CD4-positive, alpha-beta T cell treated with Interleukin-6 for 4 hours (primary cell): ENCODE data around the gene IFI35.
"Not testable (repeated sequence)": the region's sequence is repeated elsewhere in the genome, so short reads cannot be mapped to it uniquely, and the experiment has no call there.

ENCODE experiments used
- DNase-seq: peaks from one replicate; pipeline ENCODE4 v3.0.0-alpha.2; 2020; ENCODE audit warnings: mixed read lengths

The IFI35 gene

DNA sequence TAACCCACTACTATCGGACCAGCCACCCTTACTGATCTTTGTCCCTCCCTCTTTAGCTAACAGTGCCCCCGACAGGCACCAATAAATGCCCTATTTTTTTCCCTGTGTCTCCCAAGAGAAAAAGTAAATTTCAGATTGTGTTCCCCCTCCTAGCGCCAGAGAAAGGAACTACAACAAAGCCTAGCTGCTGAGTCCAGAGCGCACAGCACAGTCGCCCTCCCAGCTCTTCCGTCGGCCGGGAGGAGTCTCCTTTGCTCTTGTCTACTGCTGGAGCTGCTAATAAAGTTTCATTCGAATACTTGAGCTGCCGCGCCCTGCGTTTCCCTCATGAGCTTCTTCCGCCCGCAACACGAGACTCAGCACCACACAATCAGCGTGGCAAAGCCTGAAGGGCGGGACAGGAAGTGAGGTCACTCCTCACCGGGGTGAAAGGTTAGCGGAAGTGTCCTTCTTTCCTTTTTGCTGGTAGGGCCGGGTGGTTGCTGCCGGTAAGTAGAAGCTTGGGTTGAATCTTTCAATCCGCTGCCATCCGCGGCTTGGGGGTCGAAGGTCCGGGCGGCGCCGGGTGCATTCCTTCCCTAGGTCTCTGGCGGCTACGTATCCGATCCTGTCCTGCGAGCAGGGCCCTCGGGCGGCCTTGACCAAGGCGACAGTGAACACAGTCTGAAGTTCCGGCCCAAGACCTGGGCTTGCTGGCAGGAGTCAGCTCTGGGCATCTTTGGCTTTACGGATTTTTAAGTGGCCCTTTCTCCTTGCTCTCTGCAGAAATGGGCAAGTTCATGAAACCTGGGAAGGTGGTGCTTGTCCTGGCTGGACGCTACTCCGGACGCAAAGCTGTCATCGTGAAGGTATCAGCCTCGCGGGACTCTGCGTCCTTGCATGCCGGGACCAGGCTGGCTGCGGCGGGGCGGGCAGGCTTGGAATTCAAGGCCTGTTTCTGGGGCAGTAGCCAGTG lies 8.3 kb upstream of the IFI35 start, which contains the start of gene RPL27:
TSS of gene RPL27 (plus strand) at position 436 of the 955 bp plus-strand sequence. CDS start at position 768, 332 bp downstream.
- DNase-seq = peak; percentile 97

GRCh38 chr17:42999003-42999525 lies 7.5 kb upstream of the IFI35 start:
- no peak for DNase-seq

DNA sequence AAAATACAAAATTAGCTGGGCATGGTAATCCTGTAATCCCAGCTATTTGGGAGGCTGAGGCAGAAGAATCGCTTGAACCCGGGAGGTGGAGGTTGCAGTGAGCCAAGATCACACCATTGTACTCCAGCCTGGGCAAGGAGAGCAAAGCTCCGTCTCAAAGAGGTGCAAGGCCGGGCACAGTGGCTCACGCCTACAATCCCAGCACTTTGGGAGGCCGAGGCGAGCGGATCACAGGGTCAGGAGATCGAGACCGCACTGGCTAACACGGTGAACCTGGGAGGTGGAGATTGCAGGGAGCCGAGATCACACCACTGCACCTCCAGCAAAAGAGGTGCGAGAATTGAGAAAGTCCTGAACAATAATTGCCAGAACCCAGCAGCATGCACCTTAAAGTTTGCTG lies 5.7 kb upstream of the IFI35 start:
- DNase-seq = not testable (repeated sequence)

- no peak for DNase-seq
These were observed 2.9 kb upstream of the IFI35 start for GRCh38 chr17:43003542-43004172.

- no peak for DNase-seq
These were observed 4.2 kb downstream of the IFI35 start for GRCh38 chr17:43010667-43011308.

DNA sequence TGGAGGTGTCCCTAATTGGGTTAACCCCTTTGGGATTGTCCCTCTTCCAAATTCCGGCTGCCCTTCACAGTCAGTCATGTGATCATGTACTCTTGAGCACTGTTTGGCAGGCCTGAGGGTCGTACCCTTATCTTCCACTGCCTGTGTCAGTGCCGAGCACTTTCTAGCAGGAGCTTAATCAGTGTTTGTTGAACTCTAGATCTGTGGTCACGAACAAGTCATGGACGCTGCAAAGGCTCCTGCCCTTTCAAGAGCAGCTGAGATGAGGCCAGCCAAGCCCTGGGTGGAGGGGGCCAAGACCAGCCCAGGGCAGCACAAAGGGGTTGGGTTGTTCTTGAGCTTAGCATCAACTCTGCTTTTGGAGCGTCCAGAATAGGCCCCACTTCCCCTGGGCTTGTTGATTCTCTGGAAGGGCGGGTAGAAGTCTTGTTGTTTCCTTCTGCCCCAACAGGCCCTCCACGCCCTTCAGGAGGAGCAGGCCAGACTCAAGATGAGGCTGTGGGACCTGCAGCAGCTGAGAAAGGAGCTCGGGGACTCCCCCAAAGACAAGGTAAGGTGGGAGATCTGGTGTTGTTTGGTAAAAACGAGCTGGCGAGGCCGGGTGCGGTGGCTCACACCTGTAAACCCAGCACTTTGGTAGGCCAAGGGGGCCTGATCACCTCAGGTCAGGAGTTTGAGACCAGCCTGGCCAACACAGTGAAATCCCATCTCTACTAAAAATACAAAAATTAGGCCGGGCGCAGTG lies 5.3 kb downstream of the IFI35 start:
- no peak for DNase-seq

DNA sequence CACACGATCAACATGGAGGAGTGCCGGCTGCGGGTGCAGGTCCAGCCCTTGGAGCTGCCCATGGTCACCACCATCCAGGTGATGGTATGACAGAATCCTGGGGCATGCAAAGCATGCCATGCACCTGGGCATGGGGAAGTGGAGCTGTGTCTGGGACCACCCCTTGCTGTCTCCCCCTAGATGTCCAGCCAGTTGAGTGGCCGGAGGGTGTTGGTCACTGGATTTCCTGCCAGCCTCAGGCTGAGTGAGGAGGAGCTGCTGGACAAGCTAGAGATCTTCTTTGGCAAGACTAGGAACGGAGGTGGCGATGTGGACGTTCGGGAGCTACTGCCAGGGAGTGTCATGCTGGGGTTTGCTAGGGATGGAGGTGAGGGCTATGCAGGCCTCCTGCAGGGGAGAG lies 6.7 kb downstream of the IFI35 start:
- no peak for DNase-seq

- no peak for DNase-seq
These were observed 7.5 kb downstream of the IFI35 start for GRCh38 chr17:43014020-43014648.

GRCh38 chr17:43014649-43015542 lies 8.3 kb downstream of the IFI35 start:
- DNase-seq = no peak

- DNase-seq = no peak
These were observed 9.0 kb downstream of the IFI35 start for GRCh38 chr17:43015579-43015978.

DNA sequence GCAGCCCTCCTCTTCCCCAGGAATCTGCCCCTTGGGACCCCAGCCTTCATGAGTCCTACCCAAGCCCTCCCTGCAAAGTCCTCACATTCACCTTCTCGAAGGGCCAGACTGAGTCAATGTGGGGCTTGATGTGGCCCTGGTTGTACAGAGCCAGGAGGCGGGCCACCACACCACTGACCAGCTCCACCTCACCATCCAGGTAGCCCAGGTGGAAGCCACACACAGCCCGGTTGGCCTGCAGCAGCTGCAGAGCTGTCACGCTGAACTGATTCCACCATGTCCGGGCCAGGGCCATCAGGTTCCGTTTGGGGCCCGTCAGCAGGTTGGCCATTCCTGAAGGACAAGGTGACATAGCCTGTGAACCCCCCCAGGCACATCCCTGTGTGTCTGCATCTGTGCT lies 9.6 kb downstream of the IFI35 start:
- DNase-seq = no peak

DNA sequence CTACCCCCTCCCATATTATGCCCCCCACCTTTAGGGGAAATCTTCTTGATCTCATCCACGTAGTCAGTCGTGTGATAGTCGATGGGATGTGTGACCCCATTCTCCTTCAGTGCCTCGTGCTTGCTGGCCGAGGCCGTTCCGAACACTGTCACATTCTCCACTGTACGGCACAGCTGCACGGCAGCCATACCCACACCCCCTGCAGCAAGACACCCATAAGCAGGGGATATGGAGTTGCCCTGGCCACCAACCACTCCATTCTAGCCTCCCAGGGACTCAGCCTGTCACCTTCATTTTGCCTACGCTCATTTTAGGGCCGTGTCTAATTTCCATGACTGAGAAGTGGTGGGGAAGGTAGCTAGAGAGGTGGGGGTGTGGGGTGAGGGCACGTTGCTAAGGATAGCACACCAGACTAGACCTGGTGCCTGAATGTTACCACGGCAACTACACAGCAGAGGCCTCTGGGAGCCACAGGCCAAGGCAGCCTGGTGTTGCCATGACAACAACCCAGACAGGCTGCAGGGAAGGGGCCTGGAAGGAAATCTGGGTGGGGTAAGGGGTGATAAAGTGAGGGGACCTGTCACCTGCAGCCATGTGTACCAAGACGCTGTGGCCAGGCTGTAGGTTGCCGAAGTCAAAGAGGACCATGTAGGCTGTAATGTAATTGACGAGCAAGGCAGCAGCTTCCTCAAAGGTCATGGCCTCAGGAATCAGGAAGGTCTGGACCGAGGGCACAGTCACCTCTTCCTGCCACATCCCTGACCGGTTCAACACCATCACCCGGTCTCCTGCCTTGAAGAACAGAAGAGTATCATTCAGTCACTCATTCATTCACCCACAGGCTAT lies 11.6 kb downstream of the IFI35 start:
- DNase-seq = peak; percentile 22

GRCh38 chr17:43018932-43019331 lies 12.3 kb downstream of the IFI35 start:
- no peak for DNase-seq

DNA sequence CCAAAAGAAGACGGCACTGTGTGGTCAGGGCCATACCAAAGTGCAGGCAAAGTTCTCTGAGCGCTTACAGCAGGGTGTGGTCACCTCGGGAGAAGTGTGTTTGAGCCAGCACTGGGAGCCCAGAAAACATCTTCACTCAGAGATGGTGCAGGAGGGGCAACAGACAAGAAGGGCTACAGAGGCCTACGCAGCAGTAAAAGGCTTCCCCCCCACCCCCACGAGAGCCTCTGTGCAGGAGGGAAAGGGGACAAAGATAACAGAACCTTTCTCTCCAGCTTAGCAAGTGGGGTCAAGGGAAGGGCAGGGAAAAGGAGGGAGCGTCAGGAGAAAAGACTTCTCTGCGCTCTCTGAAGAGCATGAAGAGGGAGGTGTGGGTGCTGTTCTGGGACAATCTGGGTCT lies 12.8 kb downstream of the IFI35 start:
- DNase-seq = no peak

GRCh38 chr17:43020030-43020621 lies 13.5 kb downstream of the IFI35 start:
- DNase-seq = no peak

DNA sequence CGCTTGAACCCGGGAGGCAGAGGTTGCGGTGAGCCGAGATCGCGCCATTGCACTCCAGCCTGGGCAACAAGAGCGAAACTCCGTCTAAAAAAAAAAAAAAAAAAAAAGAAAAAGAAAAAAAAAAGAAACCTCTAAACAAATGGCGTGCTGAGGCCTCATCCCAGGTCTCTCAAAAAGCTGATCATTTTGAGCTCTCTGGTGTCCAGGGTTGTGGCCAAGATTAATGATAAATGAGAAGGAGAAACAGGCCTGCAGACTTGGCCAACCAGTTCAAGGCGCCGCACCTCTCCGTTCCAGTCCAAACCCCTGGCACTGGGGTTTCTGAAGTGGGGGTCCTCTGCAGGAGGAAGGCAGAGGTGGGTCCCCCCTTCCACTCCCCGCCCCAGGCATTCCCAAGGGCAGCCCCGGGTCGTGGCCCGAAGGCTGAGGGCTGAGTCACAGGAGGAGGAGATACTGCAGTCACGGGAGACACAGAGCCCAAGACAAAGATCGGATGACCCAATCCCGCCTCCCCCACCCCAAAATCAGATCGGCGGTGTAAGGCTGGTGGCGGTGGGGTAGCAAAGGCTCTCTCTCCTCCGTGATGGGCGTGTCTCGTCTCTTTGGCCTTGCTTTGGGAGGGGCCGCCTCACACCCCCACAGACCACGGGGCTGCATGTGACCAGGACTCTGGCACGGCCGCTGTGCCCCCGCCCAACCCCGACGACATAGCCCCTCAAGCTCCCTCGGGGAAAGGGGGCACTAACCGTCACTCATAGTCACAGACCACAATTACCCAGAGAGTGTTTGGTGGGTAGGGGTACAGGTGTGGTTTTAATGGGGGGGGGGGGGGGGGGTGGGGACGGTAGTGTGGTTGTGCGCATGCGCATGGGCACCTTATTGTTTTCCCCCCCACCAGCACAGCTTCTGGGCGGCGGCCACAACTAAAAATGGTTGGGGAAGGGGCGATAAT lies 14.5 kb downstream of the IFI35 start:
- peak; percentile 68 for DNase-seq

DNA sequence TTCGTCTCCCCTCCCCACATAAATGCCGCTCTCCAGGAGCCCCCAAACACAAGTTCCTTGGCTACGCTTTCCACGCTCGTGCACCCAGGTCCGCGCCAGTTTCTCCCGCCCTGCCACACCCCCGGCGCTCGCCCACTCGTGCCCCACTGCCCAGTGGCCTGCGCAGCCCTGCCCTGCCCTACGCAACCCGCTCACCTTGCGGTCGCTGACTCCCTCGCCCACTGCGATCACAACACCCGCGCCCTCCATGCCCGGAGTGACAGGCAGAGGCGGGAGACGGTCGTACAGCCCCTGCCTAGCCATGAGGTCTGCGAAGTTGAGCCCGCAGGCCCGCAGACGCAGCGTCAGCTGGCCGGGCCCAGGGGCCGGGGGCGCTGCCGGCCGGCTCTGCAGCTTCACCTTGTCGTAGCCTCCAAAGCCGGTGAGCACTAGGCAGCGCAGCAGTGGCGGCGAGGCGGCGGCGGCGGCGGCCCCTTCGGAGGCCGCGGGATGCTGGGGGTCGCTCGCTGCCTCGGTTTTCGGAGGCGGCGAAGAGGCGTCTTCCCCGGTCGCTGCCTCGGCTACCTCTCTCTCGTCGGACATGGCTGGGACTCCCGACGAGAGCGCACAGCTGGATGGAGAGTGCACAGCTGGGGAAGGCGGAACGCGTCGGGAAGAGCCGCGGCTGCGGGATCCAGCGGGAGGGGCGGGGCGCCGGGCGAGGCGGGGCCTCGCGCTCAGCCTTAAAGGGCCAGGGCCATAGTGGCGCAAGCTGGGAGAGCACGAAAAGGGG lies 15.3 kb downstream of the IFI35 start, which contains the start of gene VAT1:
TSS of gene VAT1 (minus strand) at position 645 of the 772 bp plus-strand sequence. CDS start at position 582, 63 bp downstream.
- DNase-seq = peak; percentile 81
